HG03378 (cell line): ENCODE data around the gene PTMS.

Source experiments
- ATAC-seq: cut with Tn5 transposase; IDR thresholded peaks from one replicate; pipeline ENCODE4 v1.9.1; 2021; ENCODE audit warnings: mild to moderate bottlenecking, moderate library complexity; ENCODE audit not compliant: unreplicated experiment

PTMS gene

GRCh38 chr12:6752167-6752920 lies 13.8 kb upstream of the PTMS start:
- ATAC-seq, result no peak

GRCh38 chr12:6752921-6753771 lies 13.0 kb upstream of the PTMS start, which contains the start of gene MLF2:
MLF2 (minus strand) TSS chr12:6753141; CDS start chr12:6752334, 807 bp downstream.
- peak; percentile 91 for ATAC-seq

- ATAC-seq, result no peak
Measured at GRCh38 chr12:6753772-6754356, 12.3 kb upstream of the PTMS start.

- no peak for ATAC-seq
Measured at GRCh38 chr12:6754411-6754810, 11.8 kb upstream of the PTMS start.

- ATAC-seq, result no peak
Measured at GRCh38 chr12:6757028-6757690, 9.0 kb upstream of the PTMS start.

- ATAC-seq, result no peak
Measured at GRCh38 chr12:6758506-6759095, 7.6 kb upstream of the PTMS start.

- no peak for ATAC-seq
Measured at GRCh38 chr12:6759741-6760140, 6.4 kb upstream of the PTMS start.

- no peak for ATAC-seq
Measured at GRCh38 chr12:6763380-6763779, 2.8 kb upstream of the PTMS start.

- peak; percentile 83 for ATAC-seq
Measured at GRCh38 chr12:6764011-6764828, 1.9 kb upstream of the PTMS start.

GRCh38 chr12:6765048-6765633 lies 1.0 kb upstream of the PTMS start:
- no peak for ATAC-seq

GRCh38 chr12:6766651-6767349 lies 637 bp downstream of the PTMS start:
- no peak for ATAC-seq

GRCh38 chr12:6767353-6768319 lies 1.5 kb downstream of the PTMS start:
- ATAC-seq, result no peak

GRCh38 chr12:6768437-6768914 lies 2.3 kb downstream of the PTMS start:
- no peak for ATAC-seq

GRCh38 chr12:6768990-6769389 lies 2.8 kb downstream of the PTMS start:
- no peak for ATAC-seq

- ATAC-seq, result no peak
Measured at GRCh38 chr12:6769666-6770065, 3.5 kb downstream of the PTMS start.

- no peak for ATAC-seq
Measured at GRCh38 chr12:6770094-6770493, 3.9 kb downstream of the PTMS start.

- ATAC-seq, result no peak
Measured at GRCh38 chr12:6770600-6770999, 4.4 kb downstream of the PTMS start.

- ATAC-seq, result no peak
Measured at GRCh38 chr12:6771091-6771495, 4.9 kb downstream of the PTMS start.
